Measurements from ENCODE around the gene ATXN7L1. TPM values are rescaled to one million over a fixed set of nuclear protein-coding genes. Genes with fewer than 3 reads are reported as not detected.

The ATXN7L1 gene
- total RNA-seq, 2 experiments from 2014 or later: 0.59 TPM; not detected in 1

DNA sequence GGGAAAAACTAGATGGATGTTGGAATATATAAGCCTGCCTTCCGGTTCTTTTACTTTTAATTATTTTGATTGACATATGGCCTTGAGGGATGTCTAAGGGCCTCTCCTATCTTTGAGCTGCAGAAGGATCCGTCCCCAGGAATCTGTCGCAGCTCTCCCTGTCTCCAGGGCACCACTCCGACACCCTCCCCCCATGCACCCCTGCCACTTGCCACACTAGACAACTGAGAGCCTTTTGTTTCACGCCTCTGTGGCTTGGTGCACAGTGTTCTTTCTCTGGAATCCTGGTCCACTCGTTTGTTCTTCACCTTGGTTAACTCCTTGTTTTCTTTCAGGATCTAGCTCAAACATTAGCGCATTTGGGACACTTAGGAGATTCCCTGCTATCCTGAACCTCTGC is 171.0 kb downstream of the ATXN7L1 start:
- Histone ChIP-seq H3K9me3 (ENCODE audit: low read length) (no peaks in the 10 kb centered on the region), H3K9me2 (ENCODE audit: insufficient read depth, low read length) (no peaks in the 10 kb centered on the region), H3K27ac (ENCODE audit: low read depth, low read length, poor library complexity, severe bottlenecking) (no peak overlapping the region), H2AFZ (ENCODE audit: low read length) (no peak overlapping the region), H3K36me3 (ENCODE audit: insufficient read depth, low read length) (no peaks in the 10 kb centered on the region), H3K4me3 (ENCODE audit: low read depth, low read length, poor library complexity, severe bottlenecking) (no peak overlapping the region), H3K4me2 (ENCODE audit: low read length) (no peak overlapping the region), H4K20me1 (ENCODE audit: insufficient read depth, low read length) (no peaks in the 10 kb centered on the region), H3K4me1 (ENCODE audit: insufficient read depth, low read length, poor library complexity, severe bottlenecking) (no peaks in the 10 kb centered on the region), H3K79me2 (ENCODE audit: insufficient read depth, low read depth, low read length) (no peaks in the 10 kb centered on the region)
- no peak for DNase-seq (ENCODE audit: low spot score)
- TF ChIP-seq, protein P1, sequence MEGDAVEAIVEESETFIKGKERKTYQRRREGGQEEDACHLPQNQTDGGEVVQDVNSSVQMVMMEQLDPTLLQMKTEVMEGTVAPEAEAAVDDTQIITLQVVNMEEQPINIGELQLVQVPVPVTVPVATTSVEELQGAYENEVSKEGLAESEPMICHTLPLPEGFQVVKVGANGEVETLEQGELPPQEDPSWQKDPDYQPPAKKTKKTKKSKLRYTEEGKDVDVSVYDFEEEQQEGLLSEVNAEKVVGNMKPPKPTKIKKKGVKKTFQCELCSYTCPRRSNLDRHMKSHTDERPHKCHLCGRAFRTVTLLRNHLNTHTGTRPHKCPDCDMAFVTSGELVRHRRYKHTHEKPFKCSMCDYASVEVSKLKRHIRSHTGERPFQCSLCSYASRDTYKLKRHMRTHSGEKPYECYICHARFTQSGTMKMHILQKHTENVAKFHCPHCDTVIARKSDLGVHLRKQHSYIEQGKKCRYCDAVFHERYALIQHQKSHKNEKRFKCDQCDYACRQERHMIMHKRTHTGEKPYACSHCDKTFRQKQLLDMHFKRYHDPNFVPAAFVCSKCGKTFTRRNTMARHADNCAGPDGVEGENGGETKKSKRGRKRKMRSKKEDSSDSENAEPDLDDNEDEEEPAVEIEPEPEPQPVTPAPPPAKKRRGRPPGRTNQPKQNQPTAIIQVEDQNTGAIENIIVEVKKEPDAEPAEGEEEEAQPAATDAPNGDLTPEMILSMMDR (conservative IDR thresholded peaks at IDR 0.05; ENCODE audit: low read length): no peak
- TF ChIP-seq EZH2phosphoT487 (IDR thresholded peaks at IDR 0.05; ENCODE audit: borderline replicate concordance, low read depth, low read length): no peak
- CTCF ChIA-PET (ENCODE audit: unreplicated experiment): no interaction called here
- POLR2A ChIA-PET: interaction anchor here (1.1 kb wide), 1 partner anchor 9 kb away, joined by 3 read pairs; no protein-coding TSS in a partner anchor
- intact Hi-C loops (cut with micrococcal nuclease; ENCODE audit: unreplicated experiment): no loop called here
- BruUV-seq (replicated peaks): no TSS peak

DNA sequence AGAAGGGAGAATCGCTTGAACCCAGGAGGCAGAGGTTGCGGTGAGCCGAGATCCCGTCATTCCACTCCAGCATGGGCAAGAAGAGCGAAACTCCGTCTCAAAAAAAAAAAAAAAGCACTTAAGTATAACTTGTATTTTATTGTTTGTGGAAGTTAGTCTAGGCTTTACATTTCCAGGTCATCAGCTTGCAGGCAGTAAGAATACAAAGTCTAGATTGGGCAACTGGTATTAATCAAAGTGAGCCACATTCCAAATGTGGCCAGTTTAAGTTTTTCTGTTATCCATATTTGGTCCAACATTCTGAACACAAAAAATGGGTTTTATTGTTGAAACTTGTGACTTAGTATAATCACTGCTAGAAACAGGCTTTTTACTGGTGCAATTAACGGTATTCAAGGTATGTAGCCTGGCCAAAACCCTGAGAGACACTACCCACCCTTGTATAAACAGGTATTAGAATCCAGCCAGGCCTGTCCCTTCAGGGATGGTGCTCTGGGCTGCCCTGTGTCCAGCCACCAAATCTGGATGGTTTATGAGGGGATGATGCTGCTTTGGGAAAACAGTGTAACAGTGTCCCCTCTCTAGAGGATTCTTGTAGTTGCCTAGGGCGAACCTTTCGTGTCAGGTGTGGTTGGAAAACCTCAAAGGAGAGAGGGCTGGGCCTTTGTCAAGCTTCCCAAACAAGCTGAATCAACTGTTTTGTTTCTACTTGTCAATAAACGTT is 173.0 kb downstream of the ATXN7L1 start:
- Histone ChIP-seq H3K9me2 (ENCODE audit: insufficient read depth, low read length) (no peaks in the 10 kb centered on the region), H3K27ac (ENCODE audit: low read depth, low read length, poor library complexity, severe bottlenecking) (no peak overlapping the region), H3K4me3 (ENCODE audit: low read depth, low read length, poor library complexity, severe bottlenecking) (no peak overlapping the region), H3K9me3 (ENCODE audit: low read length) (no peaks in the 10 kb centered on the region), H3K4me1 (ENCODE audit: insufficient read depth, low read length, poor library complexity, severe bottlenecking) (no peaks in the 10 kb centered on the region), H3K4me2 (ENCODE audit: low read length) (no peak overlapping the region), H4K20me1 (ENCODE audit: insufficient read depth, low read length) (no peaks in the 10 kb centered on the region), H2AFZ (ENCODE audit: low read length) (no peak overlapping the region), H3K36me3 (ENCODE audit: insufficient read depth, low read length) (no peaks in the 10 kb centered on the region), H3K79me2 (ENCODE audit: insufficient read depth, low read depth, low read length) (no peaks in the 10 kb centered on the region)
- BruUV-seq (replicated peaks): no TSS peak
- ChIA-PET POLR2A (no interaction called here), CTCF (ENCODE audit: unreplicated experiment) (no interaction called here)
- no peak for DNase-seq (ENCODE audit: low spot score)
- intact Hi-C loops (cut with micrococcal nuclease; ENCODE audit: unreplicated experiment): no loop called here
- TF ChIP-seq EZH2phosphoT487 (IDR thresholded peaks at IDR 0.05; ENCODE audit: borderline replicate concordance, low read depth, low read length): no peak
- TF ChIP-seq, protein P1 (conservative IDR thresholded peaks at IDR 0.05; ENCODE audit: low read length): no peak

DNA sequence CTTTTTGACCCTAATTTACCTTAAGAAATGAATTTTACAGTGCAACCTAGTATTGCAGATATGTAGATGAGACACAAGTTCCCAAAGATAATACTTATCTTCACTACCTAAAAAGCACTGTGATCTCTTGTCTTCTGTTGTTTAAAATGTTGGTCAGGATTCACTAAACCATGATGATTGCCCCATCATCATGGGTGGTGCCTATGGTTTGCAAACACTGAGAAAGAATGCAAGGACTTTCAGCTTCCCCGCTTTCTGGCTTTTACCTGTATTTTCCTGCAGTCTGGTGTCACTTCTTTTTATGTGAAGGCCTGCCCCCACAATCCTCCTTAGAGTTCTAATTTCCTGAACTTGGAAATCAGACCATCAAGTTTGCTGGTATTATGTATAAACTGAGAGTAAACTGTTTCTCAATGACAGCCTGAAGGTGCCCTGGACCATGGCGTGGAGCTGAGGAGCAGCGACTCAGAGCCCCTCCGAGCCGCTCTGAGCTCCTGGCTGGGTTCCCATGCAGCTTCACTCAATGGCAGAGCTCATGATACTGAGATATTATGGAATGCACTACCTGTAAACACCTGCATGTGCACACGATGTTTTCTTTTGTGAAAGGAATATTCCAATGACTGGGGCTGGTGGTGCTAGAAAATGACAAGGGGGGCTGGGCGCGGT is 176.7 kb downstream of the ATXN7L1 start:
- Histone ChIP-seq H3K9me2 (ENCODE audit: insufficient read depth, low read length) (no peaks in the 10 kb centered on the region), H3K9me3 (ENCODE audit: low read length) (no peaks in the 10 kb centered on the region), H2AFZ (ENCODE audit: low read length) (no peak overlapping the region), H4K20me1 (ENCODE audit: insufficient read depth, low read length) (no peaks in the 10 kb centered on the region), H3K27ac (ENCODE audit: low read depth, low read length, poor library complexity, severe bottlenecking) (no peak overlapping the region), H3K4me2 (ENCODE audit: low read length) (no peak overlapping the region), H3K4me3 (ENCODE audit: low read depth, low read length, poor library complexity, severe bottlenecking) (no peak overlapping the region), H3K79me2 (ENCODE audit: insufficient read depth, low read depth, low read length) (no peaks in the 10 kb centered on the region), H3K36me3 (ENCODE audit: insufficient read depth, low read length) (no peaks in the 10 kb centered on the region), H3K4me1 (ENCODE audit: insufficient read depth, low read length, poor library complexity, severe bottlenecking) (no peaks in the 10 kb centered on the region)
- DNase-seq (ENCODE audit: low spot score): no peak
- intact Hi-C loops (cut with micrococcal nuclease; ENCODE audit: unreplicated experiment): no loop called here
- CTCF ChIA-PET (ENCODE audit: unreplicated experiment): no interaction called here
- BruUV-seq (replicated peaks): no TSS peak
- POLR2A ChIA-PET: interaction anchor here (0.7 kb wide), 1 partner anchor 431 kb away, joined by 4 read pairs; no protein-coding TSS in a partner anchor
- TF ChIP-seq, protein P1 (conservative IDR thresholded peaks at IDR 0.05; ENCODE audit: low read length): no peak
- TF ChIP-seq EZH2phosphoT487 (IDR thresholded peaks at IDR 0.05; ENCODE audit: borderline replicate concordance, low read depth, low read length): no peak

All from OCI-LY7 (cell line).